ENCODE data around the gene APP. TPM values are rescaled to one million over a fixed set of nuclear protein-coding genes. Genes with fewer than 3 reads are reported as not detected.

The APP gene
- total and polyA plus RNA-seq, 3 donors from 2014 or later = 390 to 670 (median 409) TPM

GRCh38 chr21:25979845-25980616 is 190.5 kb downstream of the APP start:
- 74 to 77% methylated on average over 9 of the region's 9 CpGs for WGBS, 2 donors
- Histone ChIP-seq H3K36me3 (ENCODE audit: low read depth, missing control alignments) (no peaks in the 10 kb centered on the region), H3K9me3 (no peaks in the 10 kb centered on the region), H3K27ac (no peak overlapping the region), H3K4me1 (peaks cover 8% of the 10 kb centered on the region), H3K27me3 (no peaks in the 10 kb centered on the region), H3K4me3 (no peak overlapping the region)
- intact Hi-C loops (cut with DNase I; ENCODE audit: low total_unique reads) = no loop called here
- TF ChIP-seq POLR2A (IDR thresholded peaks at IDR 0.05) (no peak), CTCF (IDR thresholded peaks at IDR 0.05) (no peak)
- DNase-seq = no peak

- Histone ChIP-seq H3K4me3 (no peak overlapping the region), H3K36me3 (ENCODE audit: low read depth, missing control alignments) (no peaks in the 10 kb centered on the region), H3K27me3 (no peaks in the 10 kb centered on the region), H3K27ac (no peak overlapping the region), H3K9me3 (no peaks in the 10 kb centered on the region), H3K4me1 (no peaks in the 10 kb centered on the region)
- no peak for TF ChIP-seq CTCF (IDR thresholded peaks at IDR 0.05)
- TF ChIP-seq POLR2A (IDR thresholded peaks at IDR 0.05) = no peak
- DNase-seq = no peak
- intact Hi-C loops (cut with DNase I; ENCODE audit: low total_unique reads) = no loop called here
Measured at GRCh38 chr21:25977068-25977611, 193.4 kb downstream of the APP start.

- no peak overlapping the region for H3K4me3 ChIP-seq
- WGBS, 2 donors = 67 to 79% methylated on average over 8 of the region's 8 CpGs
- H3K4me1 ChIP-seq = no peaks in the 10 kb centered on the region
- H3K9me3 ChIP-seq = no peaks in the 10 kb centered on the region
- intact Hi-C loops (cut with DNase I; ENCODE audit: low total_unique reads) = no loop called here
- peak overlapping the region in 1 of 2 donors; percentile 38 for H3K27ac ChIP-seq
- H3K36me3 ChIP-seq (ENCODE audit: low read depth, missing control alignments) = no peaks in the 10 kb centered on the region
- TF ChIP-seq POLR2A (IDR thresholded peaks at IDR 0.05) (no peak), CTCF (IDR thresholded peaks at IDR 0.05) (no peak)
- no peaks in the 10 kb centered on the region for H3K27me3 ChIP-seq
- peak; percentile 28 for DNase-seq
Measured at GRCh38 chr21:25974964-25975363, 195.6 kb downstream of the APP start.

- intact Hi-C loops (cut with DNase I; ENCODE audit: low total_unique reads) = no loop called here
- Histone ChIP-seq H3K27me3 (no peaks in the 10 kb centered on the region), H3K4me3 (no peak overlapping the region), H3K27ac (peak overlapping the region in 1 of 2 donors; percentile 1), H3K4me1 (no peaks in the 10 kb centered on the region), H3K9me3 (no peaks in the 10 kb centered on the region), H3K36me3 (ENCODE audit: low read depth, missing control alignments) (no peaks in the 10 kb centered on the region)
- 61 to 73% methylated on average over 15 of the region's 15 CpGs for WGBS, 2 donors
- peak; percentile 72 for DNase-seq
- TF ChIP-seq POLR2A (IDR thresholded peaks at IDR 0.05) (no peak), CTCF (IDR thresholded peaks at IDR 0.05) (no peak)
Measured at GRCh38 chr21:25970254-25970930, 200.2 kb downstream of the APP start.
